ENCODE results near the gene BACH2.
"Not testable (repeated sequence)": the region's sequence is repeated elsewhere in the genome, so short reads cannot be mapped to it uniquely, and the experiment has no call there.

The BACH2 gene

DNA sequence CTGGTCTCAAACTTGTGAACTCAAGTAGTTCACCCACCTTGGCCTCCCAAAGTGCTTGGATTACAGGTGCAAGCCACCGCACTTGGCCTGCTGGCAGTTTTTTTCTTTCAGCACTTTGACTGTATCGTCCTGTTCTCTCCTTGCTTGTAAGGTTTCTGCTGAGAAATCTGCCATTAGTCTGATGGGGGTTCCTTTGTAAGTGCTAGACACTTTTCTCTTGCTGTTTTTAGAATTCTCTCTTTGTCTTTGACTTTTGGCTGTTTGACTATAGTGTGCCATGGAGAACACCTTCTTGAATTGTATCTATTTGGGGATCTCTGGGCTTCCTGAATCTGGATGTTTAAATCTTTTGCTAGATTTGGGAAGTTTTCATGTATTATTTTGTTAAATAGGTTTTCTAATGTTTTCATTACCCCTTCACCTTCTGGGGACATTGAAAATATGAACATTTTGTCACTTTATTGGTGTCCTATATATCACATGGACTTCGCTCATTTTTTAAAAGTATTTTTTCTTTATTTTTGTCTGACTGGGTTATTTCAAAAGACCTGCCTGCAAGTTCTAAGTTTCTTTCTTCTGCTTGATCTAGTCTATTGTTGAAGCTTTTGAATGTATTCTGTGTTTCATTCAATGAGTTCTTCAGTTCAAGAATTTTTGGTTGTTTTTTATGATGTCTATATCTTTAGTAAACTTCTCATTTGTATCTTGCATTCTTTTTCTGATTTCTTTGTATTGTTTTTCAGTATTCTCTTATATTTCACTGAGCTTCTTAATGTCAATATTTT lies 380.3 kb downstream of the BACH2 start:
- no peak overlapping the region for H3K4me3 ChIP-seq (replicated peaks; ENCODE audit: insufficient read depth, low read length)
- TF ChIP-seq, protein P1, sequence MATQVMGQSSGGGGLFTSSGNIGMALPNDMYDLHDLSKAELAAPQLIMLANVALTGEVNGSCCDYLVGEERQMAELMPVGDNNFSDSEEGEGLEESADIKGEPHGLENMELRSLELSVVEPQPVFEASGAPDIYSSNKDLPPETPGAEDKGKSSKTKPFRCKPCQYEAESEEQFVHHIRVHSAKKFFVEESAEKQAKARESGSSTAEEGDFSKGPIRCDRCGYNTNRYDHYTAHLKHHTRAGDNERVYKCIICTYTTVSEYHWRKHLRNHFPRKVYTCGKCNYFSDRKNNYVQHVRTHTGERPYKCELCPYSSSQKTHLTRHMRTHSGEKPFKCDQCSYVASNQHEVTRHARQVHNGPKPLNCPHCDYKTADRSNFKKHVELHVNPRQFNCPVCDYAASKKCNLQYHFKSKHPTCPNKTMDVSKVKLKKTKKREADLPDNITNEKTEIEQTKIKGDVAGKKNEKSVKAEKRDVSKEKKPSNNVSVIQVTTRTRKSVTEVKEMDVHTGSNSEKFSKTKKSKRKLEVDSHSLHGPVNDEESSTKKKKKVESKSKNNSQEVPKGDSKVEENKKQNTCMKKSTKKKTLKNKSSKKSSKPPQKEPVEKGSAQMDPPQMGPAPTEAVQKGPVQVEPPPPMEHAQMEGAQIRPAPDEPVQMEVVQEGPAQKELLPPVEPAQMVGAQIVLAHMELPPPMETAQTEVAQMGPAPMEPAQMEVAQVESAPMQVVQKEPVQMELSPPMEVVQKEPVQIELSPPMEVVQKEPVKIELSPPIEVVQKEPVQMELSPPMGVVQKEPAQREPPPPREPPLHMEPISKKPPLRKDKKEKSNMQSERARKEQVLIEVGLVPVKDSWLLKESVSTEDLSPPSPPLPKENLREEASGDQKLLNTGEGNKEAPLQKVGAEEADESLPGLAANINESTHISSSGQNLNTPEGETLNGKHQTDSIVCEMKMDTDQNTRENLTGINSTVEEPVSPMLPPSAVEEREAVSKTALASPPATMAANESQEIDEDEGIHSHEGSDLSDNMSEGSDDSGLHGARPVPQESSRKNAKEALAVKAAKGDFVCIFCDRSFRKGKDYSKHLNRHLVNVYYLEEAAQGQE (IDR thresholded peaks at IDR 0.05; ENCODE audit: insufficient replicate concordance, low read depth): no peak
- TF ChIP-seq GABPA (IDR thresholded peaks at IDR 0.05; ENCODE audit: low read depth) (no peak), POLR2AphosphoS5 (IDR thresholded peaks at IDR 0.05; ENCODE audit: low read depth) (no peak), SPI1 (IDR thresholded peaks at IDR 0.05; ENCODE audit: borderline replicate concordance, low read depth) (no peak)
- TF ChIP-seq, protein P2, sequence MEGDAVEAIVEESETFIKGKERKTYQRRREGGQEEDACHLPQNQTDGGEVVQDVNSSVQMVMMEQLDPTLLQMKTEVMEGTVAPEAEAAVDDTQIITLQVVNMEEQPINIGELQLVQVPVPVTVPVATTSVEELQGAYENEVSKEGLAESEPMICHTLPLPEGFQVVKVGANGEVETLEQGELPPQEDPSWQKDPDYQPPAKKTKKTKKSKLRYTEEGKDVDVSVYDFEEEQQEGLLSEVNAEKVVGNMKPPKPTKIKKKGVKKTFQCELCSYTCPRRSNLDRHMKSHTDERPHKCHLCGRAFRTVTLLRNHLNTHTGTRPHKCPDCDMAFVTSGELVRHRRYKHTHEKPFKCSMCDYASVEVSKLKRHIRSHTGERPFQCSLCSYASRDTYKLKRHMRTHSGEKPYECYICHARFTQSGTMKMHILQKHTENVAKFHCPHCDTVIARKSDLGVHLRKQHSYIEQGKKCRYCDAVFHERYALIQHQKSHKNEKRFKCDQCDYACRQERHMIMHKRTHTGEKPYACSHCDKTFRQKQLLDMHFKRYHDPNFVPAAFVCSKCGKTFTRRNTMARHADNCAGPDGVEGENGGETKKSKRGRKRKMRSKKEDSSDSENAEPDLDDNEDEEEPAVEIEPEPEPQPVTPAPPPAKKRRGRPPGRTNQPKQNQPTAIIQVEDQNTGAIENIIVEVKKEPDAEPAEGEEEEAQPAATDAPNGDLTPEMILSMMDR (IDR thresholded peaks at IDR 0.05; ENCODE audit: insufficient read depth, low read length): no peak
- no peak overlapping the region for H3K27ac ChIP-seq (replicated peaks)
- no peaks in the 10 kb centered on the region for H3K27me3 ChIP-seq (ENCODE audit: insufficient read depth, poor library complexity, severe bottlenecking)
- DNase-seq (ENCODE audit: low read depth in 1 of 2, low spot score in 1 of 2): no peak

GRCh38 chr6:89910902-89911240 lies 385.8 kb downstream of the BACH2 start:
- Histone ChIP-seq H3K4me3 (replicated peaks; ENCODE audit: insufficient read depth, low read length) (no peak overlapping the region), H3K27ac (replicated peaks) (no peak overlapping the region), H3K27me3 (ENCODE audit: insufficient read depth, poor library complexity, severe bottlenecking) (no peaks in the 10 kb centered on the region)
- no peak for DNase-seq (ENCODE audit: low read depth in 1 of 2, low spot score in 1 of 2)
- TF ChIP-seq GABPA (IDR thresholded peaks at IDR 0.05; ENCODE audit: low read depth) (no peak), SPI1 (IDR thresholded peaks at IDR 0.05; ENCODE audit: borderline replicate concordance, low read depth) (no peak), POLR2AphosphoS5 (IDR thresholded peaks at IDR 0.05; ENCODE audit: low read depth) (no peak)
- TF ChIP-seq, protein P1 (IDR thresholded peaks at IDR 0.05; ENCODE audit: insufficient replicate concordance, low read depth): no peak
- TF ChIP-seq, protein P2 (IDR thresholded peaks at IDR 0.05; ENCODE audit: insufficient read depth, low read length): no peak

DNA sequence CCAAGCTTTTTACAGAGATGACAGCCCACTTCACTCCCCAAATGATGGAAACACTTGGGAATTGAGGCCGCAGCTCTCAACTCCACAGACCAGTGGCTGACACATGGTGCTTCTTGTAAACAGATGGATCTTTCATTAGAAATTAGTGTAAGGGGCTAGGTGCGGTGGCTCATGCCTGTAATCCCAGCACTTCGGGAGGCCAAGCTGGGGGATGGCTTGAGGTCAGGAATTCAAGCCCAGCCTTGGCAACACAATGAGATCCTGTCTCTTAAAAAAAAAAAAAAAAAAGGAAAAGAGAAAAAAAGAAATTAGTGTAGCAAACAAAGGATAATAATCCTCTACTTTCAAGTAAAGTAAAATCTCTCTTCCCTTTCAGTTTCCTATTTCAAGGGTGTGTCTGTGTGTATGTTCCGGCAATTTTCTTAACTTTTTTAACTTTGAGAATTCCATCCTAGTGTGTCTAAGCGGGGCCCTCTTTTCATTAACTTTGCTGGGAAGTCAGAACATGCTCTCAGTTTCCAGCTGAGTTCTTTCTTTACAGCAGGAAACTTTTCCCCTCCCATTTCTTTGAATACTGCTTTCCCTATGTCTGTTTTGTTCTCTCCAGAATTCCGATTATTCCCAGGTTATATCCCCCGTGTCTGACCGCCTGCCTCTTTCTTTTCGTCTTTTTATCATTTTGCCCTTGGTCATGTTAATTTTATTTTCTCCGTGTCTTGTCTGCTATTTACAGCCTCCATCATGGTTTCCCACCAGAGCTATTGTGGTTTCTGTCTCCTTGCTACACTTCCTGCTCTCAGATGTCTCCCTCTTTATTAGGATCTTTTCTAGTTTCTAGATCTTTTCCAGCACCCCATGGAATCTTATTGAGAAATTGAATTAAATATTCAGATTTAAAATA lies 386.4 kb downstream of the BACH2 start:
- not testable (repeated sequence) for DNase-seq (ENCODE audit: low read depth in 1 of 2, low spot score in 1 of 2); H3K27me3 ChIP-seq (ENCODE audit: insufficient read depth, poor library complexity, severe bottlenecking); H3K4me3 ChIP-seq (replicated peaks; ENCODE audit: insufficient read depth, low read length); H3K27ac ChIP-seq (replicated peaks)

DNA sequence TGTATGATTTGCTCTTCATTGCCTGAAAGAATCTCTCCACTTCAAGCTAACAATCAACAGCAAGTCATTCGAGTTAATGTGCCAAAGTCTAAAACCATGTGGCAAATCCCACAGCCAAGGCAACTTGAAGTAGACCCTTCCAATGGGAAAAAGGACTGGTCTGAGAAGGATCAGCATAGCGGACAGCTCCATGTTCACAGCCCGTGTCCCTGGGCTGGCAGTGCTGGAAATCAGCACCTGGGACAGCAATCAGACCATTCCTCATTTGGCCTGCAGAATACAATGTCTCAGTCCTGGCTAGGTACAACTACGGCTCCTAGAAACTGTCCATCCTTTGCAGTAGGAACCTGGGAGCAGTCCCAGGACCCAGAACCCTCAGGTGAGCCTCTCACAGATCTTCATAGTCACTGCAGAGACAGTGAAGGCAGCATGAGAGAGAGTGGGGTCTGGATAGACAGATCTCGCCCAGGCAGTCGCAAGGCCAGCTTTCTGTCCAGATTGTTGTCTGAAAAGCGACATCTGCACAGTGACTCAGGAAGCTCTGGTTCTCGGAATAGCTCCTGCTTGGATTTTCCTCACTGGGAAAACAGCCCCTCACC lies 401.3 kb downstream of the BACH2 start:
- TF ChIP-seq GABPA (IDR thresholded peaks at IDR 0.05; ENCODE audit: low read depth): no peak
- TF ChIP-seq, protein P1 (IDR thresholded peaks at IDR 0.05; ENCODE audit: insufficient replicate concordance, low read depth): peak; percentile 98
- Histone ChIP-seq H3K27ac (replicated peaks) (no peak overlapping the region), H3K4me3 (replicated peaks; ENCODE audit: insufficient read depth, low read length) (no peak overlapping the region), H3K27me3 (ENCODE audit: insufficient read depth, poor library complexity, severe bottlenecking) (peaks cover 3% of the 10 kb centered on the region)
- peak in 1 of 2 experiments; percentile 11 for DNase-seq (ENCODE audit: low read depth in 1 of 2, low spot score in 1 of 2)
